ENCODE measurements around the gene WDPCP. TPM values are rescaled to one million over a fixed set of nuclear protein-coding genes. Genes with fewer than 3 reads are reported as not detected.
"Not testable (repeated sequence)": the region's sequence is repeated elsewhere in the genome, so short reads cannot be mapped to it uniquely, and the experiment has no call there.

Gene WDPCP
- total and polyA plus RNA-seq, 10 of the 15 experiments (the other 5 are each of a cell fraction or from before 2014, with no cell fraction given) = 2.1 to 7.9 (median 4.6) TPM

- H3K79me2 ChIP-seq (ENCODE audit: control insufficient read depth, insufficient read depth, low read length); BruUV-seq (replicated peaks); H3K9me3 ChIP-seq (replicated peaks; ENCODE audit: control insufficient read depth, insufficient read depth, low read length); H3K4me3 ChIP-seq; SMC1A ChIA-PET (ENCODE audit: uncharacterized antibody, unreplicated experiment); H3K9ac ChIP-seq (ENCODE audit: control insufficient read depth, insufficient read depth, low read length); RAD21 ChIA-PET (ENCODE audit: unreplicated experiment); H4K20me1 ChIP-seq (ENCODE audit: control insufficient read depth, insufficient read depth); DNase-seq (ENCODE audit: low read depth, low spot score); intact Hi-C loops (cut with micrococcal nuclease; ENCODE audit: unreplicated experiment); H3K4me2 ChIP-seq (ENCODE audit: control insufficient read depth, insufficient read depth); H2AFZ ChIP-seq (ENCODE audit: control insufficient read depth, low read depth, low read length); ATAC-seq; POLR2A ChIA-PET; H3K4me1 ChIP-seq (ENCODE audit: control insufficient read depth, insufficient read depth, low read length); CTCF ChIA-PET; in situ Hi-C loops (cut with MboI); FAIRE-seq; H3K27ac ChIP-seq (ENCODE audit: control insufficient read depth, insufficient read depth); H3K36me3 ChIP-seq (ENCODE audit: control insufficient read depth in 2 of 2, insufficient read depth in 2 of 2, low read length in 1 of 2); H3K27me3 ChIP-seq (replicated peaks in 1 of 2; ENCODE audit: control insufficient read depth in 2 of 2, insufficient read depth in 2 of 2, low read length in 1 of 2): not testable (repeated sequence)
- WGBS (ENCODE audit: insufficient coverage, insufficient replicate concordance, low lambda C conversion rate, missing lambda C conversion rate) = 98% methylated on average over 3 of the region's 3 CpGs
Observed at GRCh38 chr2:63402889-63403288, 185.4 kb downstream of the WDPCP start.

- intact Hi-C loops (cut with micrococcal nuclease; ENCODE audit: unreplicated experiment) (no loop called here), in situ Hi-C loops (cut with MboI) (no loop called here)
- H2AFZ ChIP-seq (ENCODE audit: control insufficient read depth, low read depth, low read length) = no peak overlapping the region
- no peaks in the 10 kb centered on the region for H3K79me2 ChIP-seq (ENCODE audit: control insufficient read depth, insufficient read depth, low read length)
- no peak overlapping the region for H3K27ac ChIP-seq (ENCODE audit: control insufficient read depth, insufficient read depth)
- FAIRE-seq = no peak
- H3K9ac ChIP-seq (ENCODE audit: control insufficient read depth, insufficient read depth, low read length) = no peak overlapping the region
- no peak for ATAC-seq
- no peak overlapping the region for H3K4me3 ChIP-seq
- RAD21 ChIA-PET (ENCODE audit: unreplicated experiment) = no interaction called here
- no peak overlapping the region for H3K4me2 ChIP-seq (ENCODE audit: control insufficient read depth, insufficient read depth)
- SMC1A ChIA-PET (ENCODE audit: uncharacterized antibody, unreplicated experiment) = no interaction called here
- H3K4me1 ChIP-seq (ENCODE audit: control insufficient read depth, insufficient read depth, low read length) = no peaks in the 10 kb centered on the region
- H3K36me3 ChIP-seq (ENCODE audit: control insufficient read depth in 2 of 2, insufficient read depth in 2 of 2, low read length in 1 of 2) = no peaks in the 10 kb centered on the region
- no peaks in the 10 kb centered on the region; the same call in 2 of the 3 replicates for H3K9me3 ChIP-seq (replicated peaks; ENCODE audit: control insufficient read depth, insufficient read depth, low read length)
- no peaks in the 10 kb centered on the region for H3K27me3 ChIP-seq (replicated peaks in 1 of 2; ENCODE audit: control insufficient read depth in 2 of 2, insufficient read depth in 2 of 2, low read length in 1 of 2)
- BruUV-seq (replicated peaks) = no TSS peak
- POLR2A ChIA-PET = no interaction called here
- no peaks in the 10 kb centered on the region for H4K20me1 ChIP-seq (ENCODE audit: control insufficient read depth, insufficient read depth)
- CTCF ChIA-PET = interaction anchor here (1.2 to 1.5 kb wide), 2 partner anchors 9 kb away, joined by 3 read pairs; no protein-coding TSS in a partner anchor
- no peak for TF ChIP-seq PAX8 (IDR thresholded peaks at IDR 0.05)
- TF ChIP-seq YBX1 (IDR thresholded peaks at IDR 0.05) = no peak
- no peak for TF ChIP-seq SIX5 (IDR thresholded peaks at IDR 0.05; ENCODE audit: low read depth, low read length, severe bottlenecking)
- TF ChIP-seq PAX5 (IDR thresholded peaks at IDR 0.05; ENCODE audit: borderline replicate concordance, low read depth, low read length) = no peak
- TF ChIP-seq RELA (IDR thresholded peaks at IDR 0.05; ENCODE audit: borderline replicate concordance, partially characterized antibody) = no peak
- TF ChIP-seq MEF2A (IDR thresholded peaks at IDR 0.05; ENCODE audit: insufficient read depth, low read depth, low read length) = no peak
- no peak for TF ChIP-seq ZNF274 (IDR thresholded peaks at IDR 0.05; ENCODE audit: insufficient read depth, insufficient read length)
- no peak for TF ChIP-seq RCOR1 (conservative IDR thresholded peaks at IDR 0.05; ENCODE audit: low read depth, low read length)
- no peak for TF ChIP-seq MXI1 (IDR thresholded peaks at IDR 0.05; ENCODE audit: low read depth, low read length)
- TF ChIP-seq SMC3 (IDR thresholded peaks at IDR 0.05; ENCODE audit: borderline replicate concordance, low read length) = no peak
- no peak for TF ChIP-seq FOXK2 (IDR thresholded peaks at IDR 0.05)
- no peak for TF ChIP-seq ZBED1 (IDR thresholded peaks at IDR 0.05; ENCODE audit: borderline replicate concordance)
- DNase-seq (ENCODE audit: low read depth, low spot score) = no peak
Observed at GRCh38 chr2:63399156-63399555, 189.1 kb downstream of the WDPCP start.
